GM18907 (cell line): ENCODE measurements around the gene WDR17.
"Not testable (repeated sequence)": the region's sequence is repeated elsewhere in the genome, so short reads cannot be mapped to it uniquely, and the experiment has no call there.

Experiments used
- ATAC-seq: cut with Tn5 transposase; IDR thresholded peaks from one replicate; pipeline ENCODE4 v1.9.1; 2021; ENCODE audit warnings: mild to moderate bottlenecking, moderate library complexity; ENCODE audit not compliant: unreplicated experiment

The WDR17 gene

DNA sequence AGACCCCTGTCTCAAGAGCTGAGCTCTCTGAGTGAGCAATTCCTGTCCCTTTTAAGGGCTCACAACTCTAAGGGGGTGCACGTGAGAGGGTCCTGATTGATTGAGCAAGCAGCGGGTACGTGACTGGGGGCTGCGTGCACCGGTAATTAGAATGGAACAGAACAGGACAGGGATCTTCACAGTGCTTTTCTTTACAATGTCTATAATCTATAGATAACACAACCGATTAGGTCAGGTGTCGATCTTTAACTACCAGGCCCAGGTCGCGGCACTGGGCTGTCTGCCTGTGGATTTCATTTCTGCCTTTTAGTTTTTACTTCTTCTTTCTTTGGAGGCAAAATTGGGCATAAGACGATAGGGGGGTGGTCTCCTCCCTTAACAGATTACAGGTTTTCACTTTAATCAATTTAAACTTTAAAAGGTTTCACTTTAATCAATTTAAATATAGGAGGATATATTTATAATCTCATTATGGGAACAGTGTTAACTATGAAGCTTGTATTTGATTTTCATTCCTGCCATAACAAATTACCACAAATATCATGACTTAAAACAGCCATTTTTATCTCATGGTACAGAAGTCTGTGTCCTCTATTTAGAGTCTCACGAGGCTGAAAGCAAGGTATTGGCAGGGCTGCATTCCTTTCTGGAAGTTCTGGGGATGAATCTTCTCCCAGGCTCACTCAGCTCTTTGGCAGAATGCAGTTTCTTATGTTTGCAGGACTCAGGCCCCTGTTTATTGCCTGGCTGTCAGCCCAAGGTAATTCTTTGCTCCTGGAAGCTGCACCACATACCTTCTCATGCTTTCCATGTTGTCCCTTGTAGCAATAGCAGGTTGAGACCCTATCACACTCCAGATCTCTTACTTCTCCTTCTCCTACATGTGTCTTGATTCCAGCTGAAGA lies 124.5 kb downstream of the WDR17 start:
- ATAC-seq = no peak

DNA sequence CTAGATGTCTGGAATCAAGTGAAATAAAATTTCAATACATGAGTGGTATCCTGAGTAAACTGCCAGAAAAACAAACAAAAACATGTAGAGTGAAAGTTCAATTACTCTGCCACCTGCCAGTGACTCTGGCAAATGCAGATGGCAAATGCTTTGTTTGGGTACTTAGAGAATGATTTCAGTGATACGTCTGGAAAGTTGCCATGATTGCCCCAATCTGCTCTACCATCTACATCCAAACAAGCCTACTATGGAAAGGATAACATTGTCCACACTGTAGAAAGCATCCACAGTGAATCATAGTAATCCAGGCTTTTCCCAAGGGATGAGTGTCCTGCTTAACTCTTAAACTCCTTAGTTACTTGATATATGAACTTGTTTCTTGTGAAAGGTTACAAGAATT lies 126.3 kb downstream of the WDR17 start:
- no peak for ATAC-seq

DNA sequence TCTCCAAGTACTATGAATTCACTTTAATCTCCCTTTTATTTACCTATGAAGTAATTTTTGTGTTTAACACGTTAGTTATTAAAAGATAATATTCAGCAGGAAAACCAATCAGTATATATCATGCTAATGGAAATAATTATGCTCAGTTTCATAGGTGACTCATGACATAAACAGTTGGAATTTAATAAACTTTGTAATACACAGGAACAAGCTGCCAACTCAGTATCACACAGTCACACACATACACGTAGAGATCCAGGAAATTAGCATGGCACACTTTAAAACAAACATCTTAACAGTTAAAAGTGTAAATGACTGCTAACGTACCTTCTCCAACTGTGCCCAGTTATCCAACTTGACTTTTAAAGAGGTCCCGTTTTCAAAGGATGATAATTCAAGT lies 127.5 kb downstream of the WDR17 start:
- ATAC-seq = no peak

- ATAC-seq = no peak
These were observed 128.3 kb downstream of the WDR17 start for GRCh38 chr4:176193938-176194337.

GRCh38 chr4:176195184-176195978 lies 129.7 kb downstream of the WDR17 start, which contains the start of gene SPATA4:
SPATA4 (minus strand) TSS chr4:176195585; CDS start chr4:176195562, 23 bp downstream.
- ATAC-seq = peak; percentile 99

DNA sequence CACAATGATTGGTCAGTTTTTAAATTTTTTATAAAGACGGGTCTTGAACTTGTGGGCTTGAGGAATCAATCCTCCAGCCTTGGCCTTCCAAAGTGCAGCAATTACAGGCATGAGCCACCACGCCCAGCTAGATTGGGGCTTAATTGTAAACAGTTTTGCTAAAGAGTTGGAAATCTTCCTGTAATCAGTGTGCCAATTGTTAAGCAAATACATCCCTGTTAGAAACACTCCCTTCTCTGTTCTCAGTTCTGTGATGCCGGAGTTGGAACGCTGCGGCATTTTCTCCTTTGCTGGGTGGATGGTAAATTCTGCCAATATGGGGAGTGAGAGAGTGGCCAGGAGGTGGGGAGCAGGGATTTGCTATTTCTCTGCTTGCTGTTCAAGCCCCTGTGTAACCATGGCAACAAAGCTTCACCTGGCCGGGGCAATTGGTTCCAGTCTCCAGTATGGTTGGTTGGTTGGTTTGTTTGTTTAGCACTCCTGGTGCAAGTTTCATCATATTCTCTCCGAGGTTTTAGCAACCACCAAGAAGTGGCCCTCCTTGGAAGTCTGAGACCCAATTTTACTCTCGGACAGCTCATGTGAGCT lies 132.8 kb downstream of the WDR17 start:
- ATAC-seq = no peak

DNA sequence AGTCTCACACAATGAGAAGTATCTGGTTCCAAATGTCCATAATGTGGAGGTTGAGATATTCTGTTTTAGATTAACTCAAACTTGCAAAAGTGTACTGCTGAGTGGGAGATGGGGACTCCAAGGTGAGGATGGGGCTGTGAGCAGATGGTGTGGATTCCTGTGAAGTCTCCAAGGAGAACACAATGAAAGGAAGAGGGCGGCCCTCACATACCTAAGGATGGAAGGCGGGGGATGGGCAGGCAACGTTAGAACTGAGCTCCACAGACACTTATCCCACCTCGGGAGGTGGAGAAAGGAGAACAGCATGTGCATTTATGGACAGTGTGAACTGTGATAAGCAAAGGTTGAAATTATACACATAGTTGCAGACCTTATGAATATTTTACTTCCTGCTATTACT lies 139.7 kb downstream of the WDR17 start:
- no peak for ATAC-seq

DNA sequence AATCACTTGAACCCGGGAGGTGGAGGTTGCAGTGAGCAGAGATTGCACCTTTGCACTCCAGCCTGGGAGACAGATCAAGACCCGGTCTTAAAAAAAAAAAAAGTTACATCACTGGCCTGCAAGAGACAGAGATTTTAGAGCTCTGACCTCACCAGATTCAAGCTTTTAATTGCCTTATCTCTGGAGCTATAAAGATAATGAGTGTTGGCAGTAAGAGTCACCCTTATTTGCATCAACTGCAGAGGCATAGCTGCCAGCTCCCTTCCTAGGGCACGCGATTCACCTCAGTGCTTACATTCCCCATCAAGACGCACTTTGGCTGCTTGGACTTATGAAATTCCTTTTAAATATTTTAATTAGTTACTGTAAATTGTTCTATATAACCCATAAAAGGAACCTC lies 142.2 kb downstream of the WDR17 start:
- no peak for ATAC-seq

DNA sequence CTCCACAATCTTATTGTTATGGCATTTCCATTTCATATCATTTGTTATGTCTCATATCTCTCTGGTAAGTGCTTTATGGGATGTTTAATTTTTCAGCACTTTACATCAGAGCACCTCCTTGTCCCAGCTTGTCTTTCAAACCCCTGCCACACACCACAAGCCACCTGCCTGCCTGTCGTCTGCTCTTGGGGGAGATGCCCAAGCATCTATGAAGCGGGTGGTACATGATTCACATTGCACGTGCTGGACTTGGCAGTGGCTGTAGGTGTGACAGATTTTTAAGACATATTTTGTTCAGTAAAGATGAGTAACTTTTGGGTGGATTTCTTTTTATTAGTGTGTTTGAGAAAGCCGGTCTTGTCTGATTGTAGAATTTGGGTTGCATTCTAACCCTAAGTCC lies 143.9 kb downstream of the WDR17 start:
- ATAC-seq = no peak

GRCh38 chr4:176210101-176210500 lies 144.5 kb downstream of the WDR17 start:
- no peak for ATAC-seq

DNA sequence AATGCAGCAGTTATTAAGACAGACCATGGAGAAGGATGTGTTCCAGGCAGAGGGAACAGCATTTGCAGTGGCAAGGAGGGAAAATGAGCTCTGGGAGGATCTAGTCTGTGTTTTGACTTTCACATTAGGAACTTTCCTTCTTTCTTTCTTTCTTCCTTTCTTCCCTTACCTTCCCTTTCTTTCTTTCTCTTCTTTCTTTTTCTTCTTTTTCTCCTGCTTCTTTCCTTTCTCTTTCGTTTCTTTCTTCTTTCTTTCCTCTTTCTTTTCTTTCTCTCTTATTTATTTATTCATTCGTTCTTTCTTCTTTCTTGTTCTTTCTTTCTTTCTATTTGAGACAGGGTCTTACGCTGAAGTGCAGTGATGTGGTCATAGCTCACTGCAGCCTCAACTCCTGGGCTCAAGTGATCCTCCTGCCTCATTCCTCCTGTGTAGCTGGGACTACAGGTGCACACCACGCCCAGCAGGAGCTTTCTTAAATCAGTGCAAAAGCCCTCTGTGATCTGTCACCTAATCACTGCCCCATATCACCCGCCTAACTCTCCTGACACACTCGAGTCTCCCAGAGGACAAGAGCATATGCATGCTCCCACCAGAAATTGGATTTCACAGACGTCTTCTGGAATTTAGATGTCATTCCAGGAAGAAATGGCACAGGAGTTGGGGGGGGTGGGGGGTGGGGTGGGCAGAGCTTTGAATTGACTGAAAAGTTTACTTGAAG lies 145.1 kb downstream of the WDR17 start:
- ATAC-seq = no peak

DNA sequence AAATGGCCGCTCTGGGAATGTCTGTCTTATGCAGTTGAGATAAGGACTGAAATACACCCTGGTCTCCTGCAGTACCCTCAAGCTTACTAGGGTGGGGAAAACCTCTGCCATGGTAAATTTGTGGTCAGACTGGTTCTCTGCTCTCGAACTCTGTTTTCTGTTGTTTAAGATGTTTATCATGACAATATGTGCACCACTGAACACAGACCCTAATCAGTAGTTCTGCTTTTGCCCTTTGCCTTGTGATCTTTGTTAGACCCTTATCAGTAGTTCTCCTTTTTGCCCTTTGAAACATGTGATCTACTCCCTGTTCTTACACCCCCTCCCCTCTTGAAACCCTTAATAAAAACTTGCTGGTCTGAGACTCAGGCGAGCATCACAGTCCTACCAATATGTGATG lies 146.7 kb downstream of the WDR17 start:
- not testable (repeated sequence) for ATAC-seq

DNA sequence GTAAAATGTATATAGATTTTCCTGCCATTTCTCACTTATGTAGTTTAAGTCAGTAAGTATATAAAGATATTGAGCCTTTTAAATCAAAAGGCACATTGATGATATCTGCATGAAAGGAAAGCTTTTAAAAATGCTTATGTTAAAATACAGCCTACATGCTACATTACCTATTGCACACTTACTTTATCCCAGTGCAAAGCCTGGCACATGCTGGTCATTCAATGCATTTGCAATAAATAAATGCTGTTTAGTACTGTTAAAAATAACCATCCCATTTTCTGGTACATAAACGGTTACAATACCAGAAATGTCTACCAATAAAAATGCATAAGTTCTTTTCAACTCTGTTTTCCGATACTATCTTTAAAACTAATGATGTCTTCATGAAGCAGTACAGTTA lies 151.9 kb downstream of the WDR17 start:
- no peak for ATAC-seq

- no peak for ATAC-seq
These were observed 156.5 kb downstream of the WDR17 start for GRCh38 chr4:176222149-176222548.

DNA sequence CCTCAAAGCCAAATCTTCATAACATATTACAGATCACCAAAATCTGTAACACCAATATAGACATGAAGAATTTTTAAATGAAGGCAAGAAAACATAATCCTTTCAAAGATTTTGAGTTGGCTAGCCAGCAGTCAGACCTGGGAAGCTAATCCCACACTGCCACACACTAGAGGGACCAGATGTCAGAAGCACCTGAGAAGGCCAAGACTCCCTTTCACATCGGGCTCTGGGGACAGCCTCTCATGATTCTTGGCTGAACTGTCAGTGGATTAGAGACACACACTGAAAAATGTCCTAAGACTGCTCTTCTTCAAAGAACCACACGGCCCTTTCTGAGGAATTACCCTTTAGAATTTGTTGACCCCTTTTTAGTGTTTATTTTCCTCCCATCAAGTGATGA lies 157.9 kb downstream of the WDR17 start:
- ATAC-seq = no peak

DNA sequence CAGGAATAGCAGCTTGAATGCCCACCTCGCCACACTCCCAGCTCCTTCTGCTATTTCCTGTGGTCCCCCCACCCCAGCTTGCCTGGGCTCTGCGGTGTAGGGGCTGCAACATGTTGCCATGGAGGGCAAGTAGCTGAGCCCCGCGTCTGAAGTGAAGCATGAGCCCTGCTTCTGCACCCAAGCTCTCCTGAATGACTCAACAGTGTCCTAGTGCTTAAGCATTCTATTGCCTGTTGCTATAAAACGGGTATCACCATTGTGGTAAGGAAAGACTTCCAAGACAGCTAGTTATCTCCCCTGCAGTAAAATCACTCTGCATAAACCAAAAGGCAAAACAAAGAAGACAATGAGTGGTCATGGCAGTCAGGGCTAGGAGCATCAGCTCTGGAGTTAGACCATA lies 161.1 kb downstream of the WDR17 start:
- no peak for ATAC-seq

DNA sequence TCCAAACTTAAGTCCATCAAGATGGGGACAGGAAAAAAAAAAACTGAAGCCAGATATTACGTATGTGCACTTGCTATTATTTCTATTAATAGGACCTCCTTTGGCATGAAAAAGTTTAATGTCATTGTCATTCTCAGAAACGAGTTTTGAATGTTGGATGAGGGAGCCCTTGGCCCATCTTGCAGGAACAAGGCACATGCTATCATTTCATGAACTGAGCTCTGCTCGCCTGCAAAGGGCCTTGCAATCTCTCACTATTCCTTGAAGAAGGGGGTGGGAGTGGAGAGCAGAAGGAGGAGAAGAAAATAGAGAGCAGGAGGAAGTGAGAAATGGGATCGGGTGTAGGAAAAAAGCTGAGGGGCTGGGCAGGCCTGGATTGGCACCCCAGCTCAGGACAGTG lies 164.0 kb downstream of the WDR17 start:
- no peak for ATAC-seq
